DOHH2 (cell line): ENCODE measurements around the gene ARHGEF33.

Experiments used
- H3F3A ChIP-seq: fragments of 200-600 bp; sonication (generic), shearing (Covaris generic); 2 replicates; pipeline ENCODE4 v1.6.0; 2016; ENCODE audit warnings: antibody characterized with exemption, mild to moderate bottlenecking; ENCODE audit not compliant: control insufficient read depth, insufficient read depth
- H3K27ac ChIP-seq: fragments of 200-600 bp; sonication (generic); 2 replicates; pipeline ENCODE4 v1.5.1; 2014; ENCODE audit warnings: low read depth, mild to moderate bottlenecking, low read length, moderate library complexity
- H3K27me3 ChIP-seq: fragments of 200-600 bp; sonication (generic); 2 replicates; pipeline ENCODE4 v1.6.1; 2014; ENCODE audit warnings: mild to moderate bottlenecking, low read length, mixed read lengths; ENCODE audit not compliant: control insufficient read depth
- H3K36me3 ChIP-seq: fragments of 200-600 bp; sonication (generic); 2 replicates; pipeline ENCODE4 v1.6.1; 2014; ENCODE audit warnings: mild to moderate bottlenecking, low read length, moderate library complexity, mixed read lengths; ENCODE audit not compliant: control insufficient read depth
- H3K4me1 ChIP-seq: fragments of 200-600 bp; sonication (generic); 2 replicates; pipeline ENCODE4 v1.6.1; 2014; ENCODE audit warnings: mild to moderate bottlenecking, low read length, mixed read lengths; ENCODE audit not compliant: control insufficient read depth
- H3K4me2 ChIP-seq: fragments of 200-600 bp; sonication (generic); 2 replicates; pipeline ENCODE4 v1.6.0; 2014; ENCODE audit warnings: mild to moderate bottlenecking, low read length, moderate library complexity
- H3K4me3 ChIP-seq: fragments of 200-600 bp; sonication (generic); 2 replicates; pipeline ENCODE4 v1.5.1; 2014; ENCODE audit warnings: mild to moderate bottlenecking, low read length, mixed read lengths
- H3K79me2 ChIP-seq: fragments of 200-600 bp; sonication (generic); 2 replicates; pipeline ENCODE4 v1.6.1; 2014; ENCODE audit warnings: mild to moderate bottlenecking, low read length, mixed read lengths; ENCODE audit not compliant: control insufficient read depth
- H3K9me2 ChIP-seq: fragments of 200-600 bp; sonication (generic); replicated peaks from 2 replicates; pipeline ENCODE4 v1.6.1; 2014; ENCODE audit warnings: mild to moderate bottlenecking, low read length, mixed read lengths; ENCODE audit not compliant: control insufficient read depth
- H3K9me3 ChIP-seq: fragments of 200-600 bp; sonication (generic); 2 replicates; pipeline ENCODE4 v1.6.1; 2014; ENCODE audit warnings: antibody characterized with exemption, low read length, mixed read lengths; ENCODE audit not compliant: control insufficient read depth, insufficient read depth
- H4K20me1 ChIP-seq: fragments of 200-600 bp; sonication (generic); 2 replicates; pipeline ENCODE4 v1.6.0; 2014; ENCODE audit warnings: low read depth, mild to moderate bottlenecking, antibody characterized with exemption, low read length, moderate library complexity; ENCODE audit not compliant: control insufficient read depth, insufficient read depth
- EZH2phosphoT487 ChIP-seq: fragments of 200-600 bp; sonication (generic); IDR thresholded peaks from 2 replicates; pipeline ENCODE4 v1.6.1; 2017; ENCODE audit warnings: borderline replicate concordance, mild to moderate bottlenecking, antibody characterized with exemption, low read length, moderate library complexity, mixed read lengths
- TF ChIP-seq, protein P1 (sequence below): fragments of 200-600 bp; sonication (generic); IDR thresholded peaks from one replicate; pipeline ENCODE4 v1.5.1; 2014; ENCODE audit warnings: antibody characterized with exemption, mild to moderate bottlenecking, low read depth, low read length; ENCODE audit not compliant: poor library complexity, severe bottlenecking

Gene ARHGEF33

DNA sequence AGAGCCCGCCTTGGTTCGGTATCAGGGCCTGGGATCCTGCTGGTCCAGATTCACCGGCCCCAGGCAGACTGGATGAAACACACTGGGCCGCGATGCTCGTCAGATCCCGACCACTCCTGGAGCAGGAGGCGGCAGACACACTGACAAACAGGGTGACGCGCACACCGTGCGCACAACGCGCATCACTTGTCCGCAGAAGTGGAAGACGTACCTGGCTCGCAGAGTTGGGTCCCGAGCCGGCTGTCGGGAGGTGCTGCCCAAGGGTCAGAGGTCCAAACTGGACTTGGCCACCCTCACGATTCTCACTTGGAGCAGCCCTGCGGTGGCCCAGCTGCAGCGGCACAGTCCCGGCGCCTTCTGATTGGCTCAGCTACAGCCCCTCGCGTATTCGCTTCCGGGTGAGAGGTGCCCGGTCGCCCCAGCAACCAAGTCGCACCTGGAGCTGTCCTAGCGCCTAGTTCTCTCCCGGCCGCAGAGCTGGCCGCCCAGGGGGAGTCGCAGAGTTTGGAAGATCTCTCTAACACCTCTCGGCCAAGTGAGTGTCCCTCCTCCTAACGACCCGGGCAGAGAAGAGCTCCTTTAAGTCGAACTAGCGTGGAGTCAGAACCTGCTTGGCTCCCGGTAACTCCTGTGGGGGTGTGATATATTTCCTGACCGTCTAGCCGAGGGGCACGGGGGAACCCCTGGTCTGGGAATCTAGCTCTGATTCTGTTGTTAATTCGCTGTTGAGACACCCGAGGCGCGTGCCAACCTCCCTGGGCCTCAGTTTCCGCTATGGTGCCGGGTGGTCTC lies 13.9 kb upstream of the ARHGEF33 start, which contains the start of the genes DHX57 and MORN2:
TSS of gene DHX57 (minus strand) at position 359 of the 792 bp plus-strand sequence. CDS start 7,529 bp downstream, outside the sequence.
TSS of gene MORN2 (plus strand) at position 401 of the 792 bp plus-strand sequence.
- H3K79me2 ChIP-seq = peaks cover 16% of the 10 kb centered on the region
- no peaks in the 10 kb centered on the region for H3K36me3 ChIP-seq
- no peaks in the 10 kb centered on the region for H4K20me1 ChIP-seq
- no peak within 1 kb of the TSS for H3K27ac ChIP-seq
- no peaks in the 10 kb centered on the region for H3K9me2 ChIP-seq
- TF ChIP-seq EZH2phosphoT487 = no peak
- TF ChIP-seq, protein P1, sequence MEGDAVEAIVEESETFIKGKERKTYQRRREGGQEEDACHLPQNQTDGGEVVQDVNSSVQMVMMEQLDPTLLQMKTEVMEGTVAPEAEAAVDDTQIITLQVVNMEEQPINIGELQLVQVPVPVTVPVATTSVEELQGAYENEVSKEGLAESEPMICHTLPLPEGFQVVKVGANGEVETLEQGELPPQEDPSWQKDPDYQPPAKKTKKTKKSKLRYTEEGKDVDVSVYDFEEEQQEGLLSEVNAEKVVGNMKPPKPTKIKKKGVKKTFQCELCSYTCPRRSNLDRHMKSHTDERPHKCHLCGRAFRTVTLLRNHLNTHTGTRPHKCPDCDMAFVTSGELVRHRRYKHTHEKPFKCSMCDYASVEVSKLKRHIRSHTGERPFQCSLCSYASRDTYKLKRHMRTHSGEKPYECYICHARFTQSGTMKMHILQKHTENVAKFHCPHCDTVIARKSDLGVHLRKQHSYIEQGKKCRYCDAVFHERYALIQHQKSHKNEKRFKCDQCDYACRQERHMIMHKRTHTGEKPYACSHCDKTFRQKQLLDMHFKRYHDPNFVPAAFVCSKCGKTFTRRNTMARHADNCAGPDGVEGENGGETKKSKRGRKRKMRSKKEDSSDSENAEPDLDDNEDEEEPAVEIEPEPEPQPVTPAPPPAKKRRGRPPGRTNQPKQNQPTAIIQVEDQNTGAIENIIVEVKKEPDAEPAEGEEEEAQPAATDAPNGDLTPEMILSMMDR = no peak
- H3K27me3 ChIP-seq = no peaks in the 10 kb centered on the region
- H3F3A ChIP-seq = no peaks in the 10 kb centered on the region
- no peaks in the 10 kb centered on the region for H3K9me3 ChIP-seq
- H3K4me1 ChIP-seq = peaks cover 13% of the 10 kb centered on the region
- H3K4me2 ChIP-seq = peak within 1 kb of the TSS; percentile 91
- peak within 1 kb of the TSS; percentile 90 for H3K4me3 ChIP-seq

DNA sequence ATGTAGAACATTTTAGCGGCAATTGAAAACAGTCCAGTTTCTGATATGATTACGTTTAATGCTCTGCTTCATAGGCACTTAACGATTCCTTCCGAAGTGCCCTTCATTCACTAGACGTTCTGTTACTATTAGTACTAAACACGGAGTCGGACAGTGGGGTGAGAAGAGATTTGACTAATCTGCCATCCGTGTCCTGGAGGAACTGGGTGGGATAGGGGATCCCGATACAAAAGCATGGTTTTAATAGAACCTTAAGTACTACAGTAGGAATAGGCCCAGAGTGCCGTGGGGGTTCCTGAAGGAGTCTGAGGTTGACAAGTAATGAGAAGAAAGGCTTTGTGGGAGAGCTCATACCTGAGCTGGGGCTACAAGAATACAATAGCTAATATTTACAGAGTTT lies 13.3 kb upstream of the ARHGEF33 start:
- Histone ChIP-seq H3K4me3 (peak overlapping the region; percentile 90), H3K9me2 (no peaks in the 10 kb centered on the region), H3K27ac (no peak overlapping the region), H3K9me3 (no peaks in the 10 kb centered on the region), H3K4me2 (peak overlapping the region; percentile 91), H3K4me1 (peaks cover 13% of the 10 kb centered on the region), H3F3A (no peaks in the 10 kb centered on the region), H3K27me3 (no peaks in the 10 kb centered on the region), H3K36me3 (no peaks in the 10 kb centered on the region), H4K20me1 (no peaks in the 10 kb centered on the region), H3K79me2 (peaks cover 16% of the 10 kb centered on the region)
- TF ChIP-seq, protein P1 = no peak

DNA sequence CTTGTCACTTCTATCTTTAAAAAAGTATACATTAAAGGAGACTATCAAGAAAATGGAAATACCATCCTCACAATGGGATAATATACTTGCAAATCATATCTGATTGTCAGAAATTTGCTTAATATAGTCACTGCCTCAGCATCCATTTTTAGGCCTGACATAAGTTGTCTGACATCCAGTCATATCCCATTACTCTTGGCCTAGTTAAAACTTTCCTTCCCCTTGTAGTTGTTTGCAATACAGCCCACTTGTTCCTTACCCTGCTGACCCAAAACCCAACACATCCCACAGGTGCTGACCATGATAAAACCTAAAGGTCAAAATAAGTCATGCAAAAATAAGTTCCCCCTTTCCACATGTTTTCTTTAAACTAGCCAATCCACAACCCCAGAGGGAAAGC lies 3.6 kb upstream of the ARHGEF33 start:
- no peaks in the 10 kb centered on the region for H3K9me3 ChIP-seq
- no peaks in the 10 kb centered on the region for H3K79me2 ChIP-seq
- no peaks in the 10 kb centered on the region for H3K27me3 ChIP-seq
- H3F3A ChIP-seq = no peaks in the 10 kb centered on the region
- H3K27ac ChIP-seq = no peak overlapping the region
- no peak for TF ChIP-seq EZH2phosphoT487
- TF ChIP-seq, protein P1 = no peak
- no peaks in the 10 kb centered on the region for H3K9me2 ChIP-seq
- no peak overlapping the region for H3K4me3 ChIP-seq
- no peaks in the 10 kb centered on the region for H4K20me1 ChIP-seq
- no peaks in the 10 kb centered on the region for H3K4me1 ChIP-seq
- no peaks in the 10 kb centered on the region for H3K36me3 ChIP-seq
- no peak overlapping the region for H3K4me2 ChIP-seq
